OCI-LY7 (cell line): ENCODE data around the gene SPIN3. TPM values are rescaled to one million over a fixed set of nuclear protein-coding genes. Genes with fewer than 3 reads are reported as not detected.

Source experiments
- BruUV-seq: library from RNA; stranded (reverse); fragments of 400-500 nt; replicated peaks from 2 replicates; lab custom pipeline; 2021; lab: Mats Ljungman, UMichigan
- CTCF ChIA-PET: fragments of 300-600 bp; sonication (Branson Sonifier 250); formaldehyde crosslinking; loops from one replicate; lab custom pipeline; 2022; ENCODE audit warnings: antibody characterized with exemption; ENCODE audit not compliant: unreplicated experiment; lab: Charles Lee
- POLR2A ChIA-PET: fragments of 300-600 bp; sonication (Branson Sonifier 250); formaldehyde crosslinking; loops from one replicate; lab custom pipeline; 2022; ENCODE audit warnings: antibody characterized with exemption; lab: Charles Lee
- DNase-seq: peaks from one replicate; pipeline ENCODE4 v3.0.0-alpha.2; 2015; ENCODE audit warnings: low spot score
- H2AFZ ChIP-seq: fragments of 200-600 bp; sonication (generic), shearing (Covaris generic); 2 replicates; pipeline ENCODE4 v1.6.1; 2014; ENCODE audit warnings: mild to moderate bottlenecking, antibody characterized with exemption, low read length, moderate library complexity
- H3K27ac ChIP-seq: fragments of 200-600 bp; sonication (generic); 2 replicates; pipeline ENCODE4 v1.5.1; 2014; ENCODE audit warnings: mixed run types, low read depth, mild to moderate bottlenecking, moderate library complexity, low read length, inconsistent platforms; ENCODE audit not compliant: poor library complexity, severe bottlenecking
- H3K36me3 ChIP-seq: fragments of 200-600 bp; sonication (generic); 2 replicates; pipeline ENCODE4 v1.6.1; 2014; ENCODE audit warnings: mild to moderate bottlenecking, antibody characterized with exemption, low read length, moderate library complexity, mixed read lengths; ENCODE audit not compliant: insufficient read depth
- H3K4me1 ChIP-seq: fragments of 200-600 bp; sonication (generic); 2 replicates; pipeline ENCODE4 v1.5.1; 2014; ENCODE audit warnings: mild to moderate bottlenecking, low read length; ENCODE audit not compliant: insufficient read depth, poor library complexity, severe bottlenecking
- H3K4me2 ChIP-seq: fragments of 200-600 bp; sonication (generic); 2 replicates; pipeline ENCODE4 v1.6.1; 2014; ENCODE audit warnings: mild to moderate bottlenecking, low read length
- H3K4me3 ChIP-seq: fragments of 200-600 bp; sonication (generic); 2 replicates; pipeline ENCODE4 v1.5.1; 2014; ENCODE audit warnings: mild to moderate bottlenecking, low read depth, low read length; ENCODE audit not compliant: poor library complexity, severe bottlenecking
- H3K79me2 ChIP-seq: fragments of 200-600 bp; sonication (generic); 2 replicates; pipeline ENCODE4 v1.6.1; 2016; ENCODE audit warnings: low read depth, mild to moderate bottlenecking, low read length, moderate library complexity, mixed read lengths; ENCODE audit not compliant: insufficient read depth
- H3K9me2 ChIP-seq: fragments of 200-600 bp; sonication (generic); 2 replicates; pipeline ENCODE4 v1.6.1; 2016; ENCODE audit warnings: mild to moderate bottlenecking, low read length, mixed read lengths; ENCODE audit not compliant: insufficient read depth
- H3K9me3 ChIP-seq: fragments of 200-600 bp; sonication (generic); 2 replicates; pipeline ENCODE4 v1.6.1; 2014; ENCODE audit warnings: mild to moderate bottlenecking, mixed run types, low read length, mixed read lengths
- H4K20me1 ChIP-seq: fragments of 200-600 bp; sonication (generic); 2 replicates; pipeline ENCODE4 v1.6.1; 2014; ENCODE audit warnings: mild to moderate bottlenecking, antibody characterized with exemption, low read length, moderate library complexity, mixed read lengths; ENCODE audit not compliant: insufficient read depth
- CTCF ChIP-seq: fragments of 200-600 bp; sonication (generic); conservative IDR thresholded peaks from 2 replicates; pipeline ENCODE4 v1.5.1; 2014; ENCODE audit warnings: mild to moderate bottlenecking, antibody characterized with exemption, low read length, moderate library complexity, mixed read lengths
- EZH2phosphoT487 ChIP-seq: fragments of 200-600 bp; sonication (generic); IDR thresholded peaks from 2 replicates; pipeline ENCODE4 v1.6.1; 2018; ENCODE audit warnings: low read depth, borderline replicate concordance, mild to moderate bottlenecking, mixed run types, antibody characterized with exemption, low read length, moderate library complexity, mixed read lengths
- intact Hi-C: fragments of 100-400 bp; cut with micrococcal nuclease; formaldehyde crosslinking; loops from one replicate; pipeline ENCODE4 v1.10.0; 2022; ENCODE audit not compliant: unreplicated experiment
- total RNA-seq, 2 experiments: library from RNA; depleted of rRNA in 1 of 2; stranded (reverse); fragments of >200 nt in 1 of 2; shearing (Covaris generic) in 1 of 2; gene quantifications; 2 replicates each; pipeline ENCODE4 v1.2.3, GENCODE V29; 2014 to 2022

SPIN3 gene
- total RNA-seq, 2 experiments from 2014 or later, result not detected

DNA sequence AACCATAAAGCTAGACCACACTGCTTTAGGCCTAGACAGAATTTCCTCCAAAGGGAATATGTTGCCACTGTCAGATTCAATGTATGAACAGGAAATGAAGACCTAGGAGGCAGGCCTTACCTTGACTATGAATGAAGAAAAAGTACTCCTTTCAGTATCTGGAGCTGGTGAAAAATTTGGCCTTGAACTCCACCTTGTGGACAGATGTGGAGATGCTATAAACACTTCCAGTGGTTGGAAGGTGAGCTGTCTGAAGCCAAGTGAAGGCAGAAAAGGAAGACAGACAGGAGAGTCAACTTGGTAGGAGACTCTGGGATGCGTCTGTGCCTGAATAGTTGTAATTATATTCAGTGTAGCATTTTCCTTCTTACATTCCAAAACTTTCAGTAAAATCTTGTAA, 17.2 kb downstream of the SPIN3 start:
- TF ChIP-seq CTCF (peak; percentile 73), EZH2phosphoT487 (no peak)
- Histone ChIP-seq H4K20me1 (no peaks in the 10 kb centered on the region), H3K4me2 (no peak overlapping the region), H3K9me3 (no peaks in the 10 kb centered on the region), H3K79me2 (no peaks in the 10 kb centered on the region), H3K27ac (no peak overlapping the region), H2AFZ (no peak overlapping the region), H3K4me3 (no peak overlapping the region), H3K36me3 (no peaks in the 10 kb centered on the region), H3K4me1 (no peaks in the 10 kb centered on the region), H3K9me2 (no peaks in the 10 kb centered on the region)
- CTCF ChIA-PET, result no interaction called here
- POLR2A ChIA-PET, result no interaction called here
- peak; percentile 52 for DNase-seq
- intact Hi-C loops, result loop anchor here (5.0 kb wide), 1 partner anchor 171 kb away; no protein-coding TSS in a partner anchor
- BruUV-seq, result no TSS peak

DNA sequence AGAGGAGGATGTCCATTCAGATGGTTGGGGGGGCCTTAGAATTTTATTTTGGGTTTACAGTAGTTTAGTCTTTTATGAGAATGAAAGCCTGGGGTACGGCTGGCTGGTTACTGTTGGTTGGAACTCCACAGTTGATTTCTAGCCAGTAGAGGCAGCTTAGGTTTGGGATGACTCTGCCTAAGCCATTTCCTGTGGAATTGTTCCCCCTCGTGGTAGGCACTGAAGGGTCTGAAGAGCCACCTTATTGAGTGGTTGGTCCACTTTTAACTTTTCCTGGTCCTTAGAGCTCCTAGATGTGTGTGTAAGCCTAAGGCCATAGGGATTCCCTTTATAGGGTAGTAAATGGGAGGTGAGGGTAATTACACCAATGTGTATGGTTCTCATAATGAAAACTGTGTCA, 19.7 kb downstream of the SPIN3 start:
- intact Hi-C loops, result loop anchor here (5.0 kb wide), 1 partner anchor 168 kb away; no protein-coding TSS in a partner anchor
- Histone ChIP-seq H3K36me3 (no peaks in the 10 kb centered on the region), H3K27ac (no peak overlapping the region), H3K4me2 (no peak overlapping the region), H3K4me1 (no peaks in the 10 kb centered on the region), H3K9me3 (no peaks in the 10 kb centered on the region), H3K4me3 (no peak overlapping the region), H2AFZ (no peak overlapping the region), H3K79me2 (no peaks in the 10 kb centered on the region), H3K9me2 (no peaks in the 10 kb centered on the region), H4K20me1 (no peaks in the 10 kb centered on the region)
- no TSS peak for BruUV-seq
- CTCF ChIA-PET, result no interaction called here
- TF ChIP-seq EZH2phosphoT487 (no peak), CTCF (0 out of 2 replicates have a peak, but pooled peaks have one; percentile 30)
- POLR2A ChIA-PET, result no interaction called here
- DNase-seq, result peak; percentile 1

- Histone ChIP-seq H3K9me3 (no peaks in the 10 kb centered on the region), H3K36me3 (no peaks in the 10 kb centered on the region), H3K27ac (no peak overlapping the region), H4K20me1 (no peaks in the 10 kb centered on the region), H3K4me1 (no peaks in the 10 kb centered on the region), H3K79me2 (no peaks in the 10 kb centered on the region), H3K9me2 (no peaks in the 10 kb centered on the region), H3K4me2 (no peak overlapping the region), H3K4me3 (no peak overlapping the region), H2AFZ (no peak overlapping the region)
- intact Hi-C loops, result no loop called here
- ChIA-PET POLR2A (no interaction called here), CTCF (no interaction called here)
- BruUV-seq, result no TSS peak
- TF ChIP-seq EZH2phosphoT487, result no peak
- no peak for DNase-seq
Measured at GRCh38 chrX:56974408-56974807, 20.9 kb downstream of the SPIN3 start.
